Endothelial cell of umbilical vein (primary cell): ENCODE data around the gene CMTM4. TPM values are rescaled to one million over a fixed set of nuclear protein-coding genes. Genes with fewer than 3 reads are reported as not detected.

Source experiments
- BruUV-seq: library from RNA; stranded (reverse); fragments of 400-500 nt; replicated peaks from 2 replicates; lab custom pipeline; 2021; lab: Mats Ljungman, UMichigan
- CTCF ChIA-PET: fragments of 300-600, 350-600 bp; sonication (Branson Sonifier 250); formaldehyde crosslinking; loops from one replicate; lab custom pipeline; 2021; ENCODE audit warnings: antibody characterized with exemption, inconsistent platforms; lab: Charles Lee
- POLR2A ChIA-PET: fragments of 300-600, 350-600 bp; sonication (Branson Sonifier 250); formaldehyde crosslinking; loops from one replicate; lab custom pipeline; 2021; ENCODE audit warnings: antibody characterized with exemption, inconsistent platforms; lab: Charles Lee
- DNase-seq: peaks from one replicate; pipeline ENCODE4 v3.0.0-alpha.2; 2011; ENCODE audit warnings: low read depth, low spot score
- FAIRE-seq: peaks from 2 replicates; lab custom pipeline; 2011; peaks lifted over from hg19 to GRCh38; lab: Jason Lieb, UNC
- H2AFZ ChIP-seq: 2 replicates; pipeline ENCODE4 v1.6.0; 2012; ENCODE audit warnings: low read depth, low read length, control low read depth, inconsistent platforms
- H3K27ac ChIP-seq: 2 replicates; pipeline ENCODE4 v1.5.1; 2011; ENCODE audit warnings: low read depth, mild to moderate bottlenecking, control low read depth, low read length, moderate library complexity; ENCODE audit not compliant: insufficient read depth
- H3K27me3 ChIP-seq, 2 experiments: 2 replicates each; pipeline versions ENCODE4 v1.6.0 to v1.6.1; 2011; ENCODE audit warnings: low read length in 2 of 2, mixed read lengths in 1 of 2; ENCODE audit not compliant: control insufficient read depth in 2 of 2, insufficient read depth in 2 of 2
- H3K36me3 ChIP-seq, 2 experiments: 2 replicates in 1 of 2; 3 replicates in 1 of 2; pipeline ENCODE4 v1.5.1; 2011; ENCODE audit warnings: low read length in 2 of 2, mild to moderate bottlenecking in 1 of 2, moderate library complexity in 1 of 2; ENCODE audit not compliant: control insufficient read depth in 2 of 2, insufficient read depth in 2 of 2; ENCODE audit errors: extremely low read depth in 1 of 2
- H3K4me1 ChIP-seq: 3 replicates; pipeline ENCODE4 v1.5.1; 2011; ENCODE audit warnings: mild to moderate bottlenecking, low read length; ENCODE audit not compliant: control insufficient read depth, insufficient read depth; ENCODE audit errors: extremely low read depth
- H3K4me2 ChIP-seq: 2 replicates; pipeline ENCODE4 v1.6.1; 2011; ENCODE audit warnings: low read length, control low read depth, mixed read lengths; ENCODE audit not compliant: insufficient read depth
- H3K4me3 ChIP-seq, 3 experiments: fragments of 200-600 bp in 1 of 3; sonication (generic), shearing (Covaris generic) in 1 of 3; replicated peaks in 1 of 3; 2 replicates each; pipeline ENCODE4 v1.5.1; 2011 to 2016; ENCODE audit warnings: control low read depth in 3 of 3, low read length in 3 of 3, mild to moderate bottlenecking in 2 of 3, inconsistent platforms in 1 of 3, low read depth in 1 of 3, moderate library complexity in 1 of 3; ENCODE audit not compliant: insufficient read depth in 1 of 3
- H3K79me2 ChIP-seq: 2 replicates; pipeline ENCODE4 v1.6.0; 2012; ENCODE audit warnings: low read length, inconsistent platforms; ENCODE audit not compliant: control insufficient read depth, insufficient read depth
- H3K9ac ChIP-seq: replicated peaks from 2 replicates; pipeline ENCODE3; 2011; ENCODE audit warnings: low read length, control low read depth; ENCODE audit not compliant: insufficient read depth; ENCODE audit errors: extremely low read depth
- H3K9me1 ChIP-seq: replicated peaks from 3 replicates; pipeline ENCODE4 v1.6.0; 2011; ENCODE audit warnings: mild to moderate bottlenecking, low read length; ENCODE audit not compliant: control insufficient read depth, insufficient read depth; ENCODE audit errors: extremely low read depth
- H3K9me3 ChIP-seq: replicated peaks from 2 replicates; pipeline ENCODE4 v1.5.1; 2012; ENCODE audit warnings: low read length, inconsistent platforms; ENCODE audit not compliant: control insufficient read depth, insufficient read depth
- H4K20me1 ChIP-seq: replicated peaks from 2 replicates; pipeline ENCODE3; 2011; ENCODE audit warnings: mild to moderate bottlenecking, low read length; ENCODE audit not compliant: control insufficient read depth, insufficient read depth; ENCODE audit errors: extremely low read depth
- CTCF ChIP-seq, 2 donors: IDR thresholded peaks; 1 replicate in 1 of 2; 2 replicates in 1 of 2; pipeline ENCODE4 v1.5.1; 2011; ENCODE audit warnings: low read length in 2 of 2, mild to moderate bottlenecking in 2 of 2, moderate library complexity in 2 of 2, control low read depth in 1 of 2, inconsistent platforms in 1 of 2, low read depth in 1 of 2; ENCODE audit not compliant: insufficient read depth in 1 of 2; ENCODE audit errors: extremely low read depth in 1 of 2
- EZH2 ChIP-seq: IDR thresholded peaks from 2 replicates; pipeline ENCODE4 v1.6.1; 2012; ENCODE audit warnings: borderline replicate concordance, low read depth, mild to moderate bottlenecking, moderate library complexity, low read length, inconsistent platforms; ENCODE audit not compliant: severe bottlenecking
- FOS ChIP-seq: IDR thresholded peaks from 2 replicates; pipeline ENCODE4 v1.6.1; 2011; ENCODE audit warnings: mild to moderate bottlenecking, low read length, moderate library complexity, borderline replicate concordance; ENCODE audit not compliant: insufficient read depth
- GATA2 ChIP-seq: IDR thresholded peaks from 2 replicates; pipeline ENCODE4 v1.7.0; 2011; ENCODE audit warnings: low read depth, mild to moderate bottlenecking, moderate library complexity, mixed read lengths, low read length; ENCODE audit not compliant: insufficient read length, insufficient read depth
- JUN ChIP-seq: IDR thresholded peaks from 2 replicates; pipeline ENCODE4 v1.6.1; 2011; ENCODE audit warnings: borderline replicate concordance, low read depth; ENCODE audit not compliant: insufficient read length, insufficient read depth
- MAX ChIP-seq: IDR thresholded peaks from 2 replicates; pipeline ENCODE4 v1.6.1; 2011; ENCODE audit not compliant: insufficient read depth, insufficient read length
- MYC ChIP-seq: IDR thresholded peaks from one replicate; pipeline ENCODE4 v1.6.1; 2011; ENCODE audit warnings: mild to moderate bottlenecking, low read depth, low read length
- POLR2A ChIP-seq: IDR thresholded peaks from 2 replicates; pipeline ENCODE4 v1.6.1; 2012; ENCODE audit warnings: low read depth, mild to moderate bottlenecking, control low read depth, low read length
- POLR2AphosphoS5 ChIP-seq: IDR thresholded peaks from 2 replicates; pipeline ENCODE4 v1.6.1; 2012; ENCODE audit warnings: low read depth, mild to moderate bottlenecking, control low read depth, low read length, moderate library complexity; ENCODE audit not compliant: insufficient read depth
- dilution Hi-C: fragments of 300-500 bp; cut with MboI; formaldehyde crosslinking; loops from one replicate; pipeline ENCODE4 v1.15.0; 2019; ENCODE audit warnings: low sequenced_read_pairs; ENCODE audit not compliant: extremely low pct_ligation_motif_present
- intact Hi-C: fragments of 100-400 bp; cut with micrococcal nuclease; formaldehyde crosslinking; loops from one replicate; pipeline ENCODE4 v1.10.0; 2022
- polyA plus RNA-seq, 4 experiments: library from polyadenylated mRNA; depleted of rRNA in 3 of 4; stranded (reverse) in 3 of 4; unstranded in 1 of 4; fragments of >200 nt; gene quantifications; 2 replicates each; pipeline versions ENCODE4 v1.2.1 to v1.2.3, GENCODE V29; 2011 to 2012; ENCODE audit warnings: missing spikeins in 1 of 4
- total RNA-seq: library from RNA; stranded (reverse); gene quantifications from 2 replicates; pipeline ENCODE4 v1.2.3, GENCODE V29; 2021

CMTM4 gene
- total and polyA plus RNA-seq, 2 donors (not counting 3 experiments of a cell fraction or from before 2014, with no cell fraction given), result 9.0 to 10.7 TPM

GRCh38 chr16:66746048-66746447, 49.5 kb upstream of the CMTM4 start:
- DNase-seq, result no peak
- Histone ChIP-seq H3K4me1 (peaks cover 35% of the 10 kb centered on the region), H3K27me3 (no peaks in the 10 kb centered on the region), H2AFZ (no peak overlapping the region), H3K9ac (no peak overlapping the region), H3K9me3 (no peaks in the 10 kb centered on the region), H3K79me2 (peaks cover 65% of the 10 kb centered on the region), H3K27ac (no peak overlapping the region), H3K4me3 (no peak overlapping the region), H4K20me1 (peaks cover 8% of the 10 kb centered on the region), H3K36me3 (peaks cover 10 to 24% of the 10 kb centered on the region in 2 experiments), H3K4me2 (no peak overlapping the region), H3K9me1 (no peaks in the 10 kb centered on the region)
- dilution Hi-C loops (no loop called here), intact Hi-C loops (no loop called here)
- FAIRE-seq, result no peak
- ChIA-PET CTCF (no interaction called here), POLR2A (no interaction called here)
- TF ChIP-seq POLR2A (no peak), EZH2 (no peak), POLR2AphosphoS5 (no peak), MAX (no peak), MYC (no peak), FOS (no peak), JUN (no peak), CTCF (IDR thresholded peaks at IDR 0.05; ENCODE audit: extremely low read depth in 1 of 2, insufficient read depth in 1 of 2, low read depth in 1 of 2, low read length in 2 of 2) (no peak), GATA2 (no peak)
- BruUV-seq, result no TSS peak
